Measurements from ENCODE around the gene PTPMT1. TPM values are rescaled to one million over a fixed set of nuclear protein-coding genes. Genes with fewer than 3 reads are reported as not detected.
"Not testable (repeated sequence)": the region's sequence is repeated elsewhere in the genome, so short reads cannot be mapped to it uniquely, and the experiment has no call there.

Gene PTPMT1
- total RNA-seq, 4 donors from 2014 or later: 99.2 to 173 (median 112) TPM

DNA sequence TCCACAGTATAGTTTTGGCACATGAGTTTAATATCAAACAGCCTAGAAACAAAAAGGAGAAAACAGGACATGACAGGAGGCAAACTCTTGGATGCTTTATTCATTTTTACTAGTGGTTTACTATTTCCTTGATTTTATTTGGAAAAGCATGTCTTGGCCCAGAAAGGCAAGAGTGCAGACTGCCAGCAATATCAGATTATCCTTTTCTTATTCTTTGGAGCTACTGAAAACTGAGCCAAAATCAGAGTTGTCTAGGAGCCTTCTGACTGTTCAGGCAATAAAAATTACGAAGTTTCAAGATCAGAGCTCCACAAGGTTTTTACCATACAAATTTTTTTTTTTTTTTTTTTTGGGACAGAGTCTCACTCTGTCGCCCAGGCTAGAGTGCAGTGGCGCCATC is 28.5 kb upstream of the PTPMT1 start:
- DNase-seq (ENCODE audit: low spot score) (no peak), ATAC-seq (ENCODE audit: low FRiP score) (no peak)
- no peak for TF ChIP-seq CTCF (IDR thresholded peaks at IDR 0.05)

GRCh38 chr11:47538741-47539565 is 26.4 kb upstream of the PTPMT1 start:
- DNase-seq (ENCODE audit: low spot score) (no peak), ATAC-seq (ENCODE audit: low FRiP score) (no peak)
- no peak for TF ChIP-seq CTCF (IDR thresholded peaks at IDR 0.05)

GRCh38 chr11:47539681-47540039 is 25.7 kb upstream of the PTPMT1 start:
- ATAC-seq (ENCODE audit: low FRiP score) (no peak), DNase-seq (ENCODE audit: low spot score) (no peak)
- TF ChIP-seq CTCF (IDR thresholded peaks at IDR 0.05): no peak

DNA sequence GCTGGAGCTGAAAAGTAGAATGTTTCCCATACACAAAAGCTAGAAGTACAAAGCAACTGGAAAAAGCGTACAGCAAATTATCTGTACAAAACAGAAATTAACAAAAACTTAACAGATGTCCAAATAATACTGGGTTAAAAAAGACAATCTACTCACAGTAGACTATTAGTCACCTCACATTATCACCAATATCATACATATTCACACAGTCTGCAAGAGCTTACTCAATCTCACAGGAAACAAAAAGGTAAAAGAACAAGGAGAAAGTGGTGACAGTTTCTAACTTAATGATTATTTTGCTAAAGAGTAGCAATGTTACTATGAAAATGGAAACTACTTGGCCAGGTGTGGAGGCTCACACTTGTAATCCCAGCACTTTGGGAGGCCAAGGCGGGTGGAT is 24.3 kb upstream of the PTPMT1 start:
- ATAC-seq (ENCODE audit: low FRiP score): no peak
- no peak for TF ChIP-seq CTCF (IDR thresholded peaks at IDR 0.05)
- DNase-seq (ENCODE audit: low spot score): no peak

DNA sequence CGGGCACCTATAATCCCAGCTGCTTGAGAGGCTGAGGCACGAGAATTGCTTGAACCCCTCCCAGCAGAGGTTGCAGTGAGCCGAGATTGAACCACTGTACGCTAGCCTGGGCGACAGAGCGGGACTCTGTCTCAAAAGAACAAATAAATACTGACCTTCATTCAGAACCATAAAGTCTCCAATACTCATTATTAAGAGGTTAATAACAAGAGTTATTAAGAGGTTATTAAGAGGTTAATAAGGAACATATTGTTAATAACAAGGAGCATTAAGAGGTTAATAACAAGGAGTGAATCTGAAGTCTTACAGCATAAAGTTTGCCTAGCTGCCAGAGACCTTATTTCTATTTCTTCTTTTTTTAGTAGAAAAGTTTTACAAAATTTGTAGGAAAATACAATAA is 20.1 kb upstream of the PTPMT1 start:
- TF ChIP-seq CTCF (IDR thresholded peaks at IDR 0.05): no peak
- DNase-seq (ENCODE audit: low spot score) (no peak), ATAC-seq (ENCODE audit: low FRiP score) (no peak)

GRCh38 chr11:47546274-47546673 is 19.1 kb upstream of the PTPMT1 start:
- ATAC-seq (ENCODE audit: low FRiP score): not testable (repeated sequence)

DNA sequence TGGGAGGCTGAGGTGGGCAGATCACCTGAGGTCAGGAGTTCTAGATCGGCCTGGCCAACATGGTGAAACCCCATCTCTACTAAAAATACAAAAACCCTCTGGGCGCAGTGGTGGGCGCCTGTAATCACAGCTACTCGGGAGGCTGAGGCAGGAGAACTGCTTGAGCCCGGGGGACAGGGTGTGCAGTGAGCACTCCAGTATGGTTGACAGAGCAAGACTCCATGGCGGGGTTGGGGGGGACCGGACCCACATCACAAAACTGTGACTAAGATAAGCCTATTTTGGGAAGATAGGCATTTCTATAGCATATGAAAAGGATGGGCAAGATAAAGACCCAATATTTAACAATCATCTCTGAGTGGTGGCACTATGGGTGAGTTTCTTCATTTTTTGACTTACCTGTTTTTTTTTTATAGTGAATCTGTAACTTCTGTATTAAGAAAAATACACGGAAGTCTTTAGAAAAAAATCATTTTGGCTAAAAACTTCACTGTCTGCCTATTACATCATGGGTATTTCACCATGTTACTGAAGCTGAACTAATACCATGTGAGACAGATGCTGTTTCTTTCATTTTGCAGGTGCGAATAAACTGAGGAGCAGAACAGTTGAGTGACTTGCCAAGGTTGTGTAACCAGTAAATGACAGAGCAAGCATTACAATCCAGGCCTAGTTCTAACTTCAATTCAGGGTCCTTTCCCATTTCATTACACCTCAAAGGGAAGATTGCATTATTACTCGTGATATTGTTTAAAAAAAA is 14.9 kb upstream of the PTPMT1 start:
- DNase-seq (ENCODE audit: low spot score): no peak
- no peak for TF ChIP-seq CTCF (IDR thresholded peaks at IDR 0.05)
- ATAC-seq (ENCODE audit: low FRiP score): no peak

More at GRCh38 chr11:47546274-47546673, 19.1 kb upstream of the PTPMT1 start:
- not testable (repeated sequence) for DNase-seq (ENCODE audit: low spot score)

All from omental fat pad (tissue), 4 donors.